AG09319 (cell line): Measurements from ENCODE around the gene SYS1.

Experiments used
- DNase-seq: peaks from one replicate; pipeline ENCODE4 v3.0.0-alpha.2; 2010; ENCODE audit warnings: low read depth; ENCODE audit errors: extremely low read depth
- CTCF ChIP-seq: IDR thresholded peaks from 2 replicates; pipeline ENCODE4 v1.5.1; 2011; ENCODE audit warnings: low read depth, mild to moderate bottlenecking, inconsistent platforms, low read length, moderate library complexity

The SYS1 gene

GRCh38 chr20:45359069-45359405 is 3.9 kb upstream of the SYS1 start:
- DNase-seq, result no peak
- no peak for TF ChIP-seq CTCF

GRCh38 chr20:45359406-45360148 is 3.4 kb upstream of the SYS1 start:
- no peak for DNase-seq
- TF ChIP-seq CTCF, result no peak

GRCh38 chr20:45361793-45362192 is 1.2 kb upstream of the SYS1 start:
- no peak for DNase-seq
- no peak for TF ChIP-seq CTCF

GRCh38 chr20:45363611-45364492 is 896 bp downstream of the SYS1 start:
- TF ChIP-seq CTCF, result no peak
- no peak for DNase-seq

- no peak for DNase-seq
- TF ChIP-seq CTCF, result no peak
Measured at GRCh38 chr20:45365444-45365970, 2.6 kb downstream of the SYS1 start.

- no peak for DNase-seq
- no peak for TF ChIP-seq CTCF
Measured at GRCh38 chr20:45366192-45366591, 3.2 kb downstream of the SYS1 start.

- no peak for DNase-seq
- no peak for TF ChIP-seq CTCF
Measured at GRCh38 chr20:45366631-45367030, 3.7 kb downstream of the SYS1 start.
